ENCODE results near the gene TSPAN18.
"Not testable (repeated sequence)": the region's sequence is repeated elsewhere in the genome, so short reads cannot be mapped to it uniquely, and the experiment has no call there.

TSPAN18 gene

GRCh38 chr11:44852159-44852747 is 125.5 kb downstream of the TSPAN18 start:
- DNase-seq, result no peak

DNA sequence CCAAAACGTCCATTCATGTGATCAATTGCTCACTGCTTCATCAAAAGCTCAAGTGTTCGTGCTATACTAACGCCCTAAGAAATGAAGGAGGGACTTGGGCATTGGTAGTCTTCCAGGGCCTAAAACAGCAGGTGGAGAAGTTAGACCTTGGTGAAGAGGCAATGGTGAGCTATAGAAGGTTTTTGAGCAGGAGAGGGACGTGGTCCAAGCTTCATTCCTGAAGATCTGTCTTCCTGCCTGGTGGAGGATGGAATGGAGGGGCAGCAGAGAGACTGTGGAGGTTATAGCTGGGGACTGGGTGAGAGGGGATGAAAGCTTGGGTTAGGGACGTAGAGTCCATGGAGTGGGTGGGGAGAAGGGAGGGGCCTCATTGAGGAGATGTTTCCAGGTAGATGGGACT is 126.2 kb downstream of the TSPAN18 start:
- DNase-seq, result no peak

- no peak for DNase-seq
Measured at GRCh38 chr11:44853666-44854065, 126.9 kb downstream of the TSPAN18 start.

DNA sequence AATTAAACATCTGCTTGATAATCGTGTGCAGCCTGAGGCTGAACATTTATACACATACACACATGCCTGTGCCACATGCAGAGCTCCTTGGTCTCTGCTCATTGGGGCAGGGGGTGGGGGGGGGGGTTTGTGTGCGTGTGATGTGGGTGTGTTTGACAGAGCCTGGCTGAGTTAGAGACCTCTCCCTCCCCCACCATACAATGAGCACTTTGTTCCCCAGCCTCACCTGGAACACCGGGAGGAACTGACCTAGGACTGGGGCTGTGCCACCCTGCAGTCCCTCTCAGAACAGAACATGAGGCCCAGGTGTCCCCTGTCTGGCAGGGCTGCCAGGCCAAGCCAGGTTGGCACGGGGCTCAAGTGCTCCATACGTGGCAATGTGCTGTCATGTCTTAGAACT is 127.3 kb downstream of the TSPAN18 start:
- DNase-seq, result no peak

DNA sequence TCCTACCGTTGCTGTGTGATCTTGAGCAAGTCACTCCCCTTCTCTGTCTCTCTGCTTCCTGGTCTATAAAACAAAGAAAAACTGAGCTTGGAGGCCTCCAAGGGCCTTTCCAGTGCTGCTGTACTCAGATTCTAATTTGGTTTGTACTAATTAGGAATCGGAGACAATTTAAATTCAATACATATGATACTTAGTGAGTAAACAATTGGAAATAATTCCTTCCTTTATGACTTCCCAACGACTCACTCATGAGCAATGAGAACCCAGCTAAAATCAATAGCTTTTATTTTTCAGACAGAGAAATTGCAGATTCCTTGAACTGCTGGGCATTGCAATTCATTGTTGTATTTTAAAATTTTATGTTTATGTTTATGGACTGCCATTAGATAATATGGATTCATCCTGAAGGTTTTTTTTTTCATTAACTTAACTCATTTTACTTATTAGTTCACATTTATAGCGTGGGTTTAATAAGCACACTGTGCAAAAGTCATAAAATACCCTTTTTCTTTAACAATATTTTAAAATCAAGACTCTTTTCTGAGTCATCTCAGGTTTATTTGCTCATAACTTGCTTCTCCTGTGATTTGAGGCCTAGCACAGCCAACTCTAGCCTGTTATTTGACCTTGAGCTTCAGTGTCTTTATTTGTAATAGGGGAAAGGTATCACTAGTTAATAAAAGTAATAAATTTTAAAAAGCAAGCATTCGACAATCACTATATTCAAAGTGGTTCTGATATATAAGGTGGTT is 128.2 kb downstream of the TSPAN18 start:
- no peak for DNase-seq

- DNase-seq, result no peak
Measured at GRCh38 chr11:44855493-44855849, 128.7 kb downstream of the TSPAN18 start.

DNA sequence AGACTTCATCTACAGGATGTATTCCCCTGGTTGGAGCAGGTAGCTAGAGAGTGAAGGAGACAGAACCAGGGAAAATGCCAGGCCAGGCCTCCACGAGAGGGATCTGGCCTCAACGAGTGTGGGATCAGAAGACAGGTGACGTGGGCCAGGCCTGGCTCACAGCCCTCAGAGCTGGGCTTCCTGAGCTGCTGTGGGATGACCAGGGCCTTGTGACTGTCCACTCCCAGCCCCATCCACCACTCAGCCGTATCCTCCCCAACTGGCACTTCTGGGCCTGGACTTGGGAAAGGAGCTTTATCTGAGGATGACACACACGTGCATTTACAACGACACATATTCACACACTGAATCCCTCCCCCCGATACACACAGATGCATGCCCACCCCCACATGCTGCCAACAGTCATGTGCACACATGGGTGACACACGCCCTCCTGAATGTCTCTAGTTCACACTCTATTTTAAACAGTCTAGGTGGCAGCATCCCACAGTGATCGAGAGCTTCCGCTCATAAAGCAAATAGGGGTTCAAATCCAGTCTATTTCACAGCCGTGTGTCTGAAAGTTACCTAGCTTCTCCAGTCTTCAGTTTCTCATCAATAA is 130.8 kb downstream of the TSPAN18 start:
- DNase-seq, result no peak

- DNase-seq, result no peak
Measured at GRCh38 chr11:44858796-44859527, 132.2 kb downstream of the TSPAN18 start.

DNA sequence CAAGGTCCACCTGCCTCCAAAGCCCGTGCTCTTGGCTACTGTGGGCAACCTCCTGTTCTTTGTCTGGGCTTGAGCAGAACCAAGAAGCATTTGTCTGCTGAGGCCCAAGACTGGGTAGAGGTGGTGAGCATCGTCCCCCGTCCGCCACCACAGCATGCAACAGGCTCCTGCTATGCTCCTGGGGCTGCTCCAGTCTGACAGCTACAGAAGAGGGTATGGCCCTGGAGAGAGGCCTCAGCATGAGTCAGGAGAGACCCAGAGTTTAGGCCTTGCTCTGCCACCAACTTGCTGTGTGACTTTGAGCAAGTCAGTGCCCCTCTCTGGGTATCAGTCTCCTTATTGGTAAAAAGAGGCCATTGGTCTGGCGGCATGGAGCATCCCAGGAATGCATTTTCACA is 132.8 kb downstream of the TSPAN18 start:
- DNase-seq, result no peak

DNA sequence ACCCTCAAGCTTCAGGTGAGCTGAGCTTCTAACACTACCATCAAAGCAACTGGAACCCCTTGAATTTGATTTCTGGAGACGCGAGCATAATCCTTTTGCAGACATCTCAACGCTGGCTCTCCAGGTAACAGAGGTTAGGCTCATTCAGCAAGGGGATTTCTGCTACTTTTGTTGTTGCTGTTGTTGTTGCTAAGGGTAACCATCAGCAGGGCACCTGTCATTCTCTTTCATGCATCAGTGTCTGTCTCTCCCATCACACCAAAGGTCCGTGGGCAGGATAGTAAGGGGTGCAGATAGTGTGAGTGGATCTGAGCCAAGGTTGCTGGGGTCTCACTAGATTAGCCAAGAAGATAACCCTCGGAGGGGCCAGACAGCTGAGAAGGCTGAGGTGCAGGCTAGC is 133.6 kb downstream of the TSPAN18 start:
- DNase-seq, result no peak

GRCh38 chr11:44861849-44862557 is 135.2 kb downstream of the TSPAN18 start:
- DNase-seq, result peak; percentile 83

GRCh38 chr11:44862558-44863101 is 135.9 kb downstream of the TSPAN18 start:
- no peak for DNase-seq

GRCh38 chr11:44863231-44863630 is 136.5 kb downstream of the TSPAN18 start:
- DNase-seq, result no peak

GRCh38 chr11:44865866-44866272 is 139.1 kb downstream of the TSPAN18 start:
- no peak for DNase-seq

DNA sequence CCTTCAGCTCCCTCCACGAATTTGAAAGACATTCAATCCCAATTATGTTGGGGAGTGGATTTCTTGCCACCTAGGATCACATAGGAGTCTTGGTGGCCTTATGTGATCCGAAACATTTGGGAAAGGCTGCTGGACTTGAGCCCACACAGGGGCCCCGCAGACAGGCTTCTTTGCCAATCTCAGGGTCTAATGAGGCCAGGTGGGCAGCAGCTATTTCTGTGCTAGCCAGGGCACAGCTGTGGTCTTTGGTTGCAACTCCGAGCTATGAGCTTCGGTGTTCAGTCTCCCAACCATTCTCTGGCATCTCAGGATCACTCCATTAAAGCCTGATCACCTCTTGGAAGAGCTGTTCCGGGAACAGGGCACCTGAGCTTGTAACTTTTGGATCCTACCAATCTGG is 139.5 kb downstream of the TSPAN18 start:
- no peak for DNase-seq

GRCh38 chr11:44868021-44868420 is 141.3 kb downstream of the TSPAN18 start:
- DNase-seq, result no peak

- DNase-seq, result no peak
Measured at GRCh38 chr11:44868455-44869421, 142.0 kb downstream of the TSPAN18 start.

GRCh38 chr11:44870181-44870580 is 143.4 kb downstream of the TSPAN18 start:
- DNase-seq, result no peak

- DNase-seq, result no peak
Measured at GRCh38 chr11:44870615-44871176, 143.9 kb downstream of the TSPAN18 start.

DNA sequence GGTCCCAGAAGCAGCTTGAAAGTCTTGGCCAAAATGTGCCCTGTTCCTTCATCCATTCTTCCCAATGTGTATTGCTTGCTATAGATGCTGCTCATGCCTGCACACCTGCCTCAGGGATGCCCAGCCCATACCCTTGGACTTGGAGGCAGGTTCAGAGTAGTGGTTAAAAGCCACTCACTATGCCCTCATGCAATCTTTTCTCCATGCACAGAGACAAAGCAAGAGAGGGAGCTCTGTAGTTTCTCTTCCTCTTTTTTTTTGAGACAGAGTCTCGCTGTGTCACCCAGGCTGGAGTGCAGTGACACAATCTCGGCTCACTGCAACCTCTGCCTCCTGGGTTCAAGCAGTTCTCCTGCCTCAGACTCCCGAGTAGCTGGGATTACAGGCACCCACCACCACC is 144.9 kb downstream of the TSPAN18 start:
- not testable (repeated sequence) for DNase-seq

- no peak for DNase-seq
Measured at GRCh38 chr11:44872556-44872955, 145.8 kb downstream of the TSPAN18 start.
